Limb (tissue), 2 donors: ENCODE data around the gene C7orf25.

ENCODE experiments used
- DNase-seq, 2 donors: peaks; one replicate each; pipeline ENCODE4 v3.0.0-alpha.2; 2016; ENCODE audit errors: extremely low spot score in 2 of 2

The C7orf25 gene

DNA sequence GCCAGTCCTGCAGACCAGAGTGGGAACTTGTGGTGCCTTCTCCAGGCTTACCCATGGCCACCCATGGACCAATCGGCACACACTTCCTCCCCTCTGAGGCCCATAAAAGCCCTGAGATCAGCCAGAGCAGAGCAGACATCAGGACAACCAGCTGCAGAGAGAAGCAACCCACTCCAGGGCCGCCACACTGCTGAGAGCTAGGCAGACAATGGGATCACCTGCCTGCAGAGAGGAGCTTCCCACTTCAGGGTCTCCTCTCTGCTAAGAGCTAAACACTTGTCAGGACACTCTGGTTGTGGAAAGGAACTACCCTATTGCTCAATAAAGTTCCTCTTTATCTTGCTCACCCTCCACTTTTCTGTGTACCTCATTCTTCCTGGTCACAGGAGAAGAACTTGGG, 34.0 kb downstream of the C7orf25 start:
- no peak for DNase-seq

DNA sequence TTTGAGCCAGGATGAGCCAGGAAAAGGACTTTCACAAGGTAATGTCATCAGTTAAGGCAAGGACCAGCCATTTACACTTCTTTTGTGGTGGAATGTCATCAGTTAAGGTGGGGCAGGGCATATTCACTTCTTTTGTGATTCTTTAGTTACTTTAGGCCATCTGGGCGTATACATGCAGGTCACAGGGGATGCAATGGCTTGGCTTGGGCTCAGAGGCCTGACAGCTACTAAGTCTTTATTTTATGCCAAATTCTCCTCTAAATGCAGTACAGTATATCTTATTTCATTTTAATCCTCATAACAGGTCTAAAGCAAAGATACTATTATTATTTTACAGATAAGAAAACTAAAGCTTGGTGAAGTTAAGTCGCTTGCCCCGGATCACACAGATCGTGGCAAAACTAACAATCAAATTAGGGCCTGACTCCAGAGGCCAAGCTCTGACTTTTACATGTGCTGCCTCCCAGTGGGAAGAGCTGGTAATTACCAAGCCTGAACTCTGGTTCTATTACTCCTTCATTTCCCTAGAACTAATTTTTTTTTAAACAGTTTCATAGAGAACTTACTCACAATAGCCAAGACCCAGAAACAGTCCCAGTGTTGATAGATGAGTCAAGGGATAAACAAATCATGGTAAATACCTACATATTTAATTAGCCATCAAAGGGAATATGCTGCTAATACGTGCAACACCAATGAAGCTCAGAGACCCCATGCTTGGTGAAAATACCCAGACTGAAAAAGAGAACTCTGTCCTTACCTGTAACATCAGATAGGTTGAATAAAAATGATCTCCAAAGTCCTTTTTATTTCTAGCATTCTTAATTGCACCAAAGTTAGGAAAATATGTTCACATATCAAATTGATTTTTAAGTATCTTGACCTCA, 35.4 kb downstream of the C7orf25 start:
- peak; percentile 50 to 68 for DNase-seq

DNA sequence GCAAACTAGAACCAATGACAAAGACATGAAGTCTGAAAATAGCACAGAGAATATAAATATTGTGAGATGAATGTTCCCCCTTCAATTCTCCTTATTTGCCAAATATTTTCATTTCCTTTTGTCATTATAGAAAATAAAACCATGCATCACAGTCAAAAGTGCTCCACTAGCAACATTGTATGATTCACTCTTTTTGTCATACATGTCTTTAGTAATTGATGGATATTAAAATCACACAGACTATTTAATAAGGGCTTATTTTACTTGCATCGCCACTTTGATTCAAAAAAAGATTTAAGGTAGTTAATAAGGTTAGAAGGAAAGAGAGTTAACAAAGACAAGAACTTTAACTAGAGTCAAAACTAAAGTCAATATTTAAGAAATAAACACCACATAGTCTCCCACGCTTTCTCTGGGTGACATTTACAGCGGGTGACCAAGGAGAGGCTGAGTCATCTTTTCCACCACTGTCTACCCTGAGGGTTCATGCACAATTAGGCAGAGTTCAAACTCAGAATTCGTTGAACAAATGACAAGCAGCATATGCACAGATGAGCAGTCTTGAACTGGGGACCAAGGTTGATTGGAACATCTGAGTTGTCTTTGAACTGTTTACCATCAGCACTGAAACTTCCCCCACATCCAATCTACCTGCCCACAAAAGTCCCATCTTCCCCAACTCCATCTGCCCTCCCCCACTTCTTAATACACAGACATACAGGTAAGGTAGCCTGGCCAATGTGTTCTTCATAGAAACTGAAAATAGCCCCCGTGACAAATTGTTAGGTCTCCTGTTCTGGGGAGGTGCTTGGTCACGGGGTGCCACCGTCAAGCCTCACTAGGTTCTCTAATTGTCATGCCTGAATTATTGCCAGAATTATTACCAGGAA, 42.5 kb downstream of the C7orf25 start:
- DNase-seq: no peak

DNA sequence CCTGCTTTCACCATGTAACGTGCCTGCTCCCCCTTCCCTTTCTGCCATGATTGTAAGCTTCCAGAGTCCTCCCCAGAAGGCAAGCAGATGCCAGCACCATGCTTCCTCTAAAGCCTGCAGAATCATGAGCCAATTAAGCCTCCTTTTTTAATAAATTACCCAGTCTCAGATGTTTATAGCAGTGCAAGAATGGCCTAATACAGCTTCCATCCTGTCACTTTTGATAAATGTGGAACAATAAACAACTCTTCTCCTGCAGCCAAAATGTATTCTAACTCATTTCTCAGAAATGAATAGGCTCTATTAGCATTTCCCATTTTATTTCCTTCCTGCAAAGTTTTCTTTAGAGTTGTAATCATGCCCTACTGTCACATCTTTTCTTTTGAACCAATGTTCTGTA, 43.4 kb downstream of the C7orf25 start:
- no peak for DNase-seq
